Type B pancreatic cell (in vitro differentiated cells): Measurements from ENCODE around the gene OR7D2. TPM values are rescaled to one million over a fixed set of nuclear protein-coding genes. Genes with fewer than 3 reads are reported as not detected.
A peak's percentile ranks its signal among the peaks of the same experiment; 100 is the strongest.

Source experiments
- DNase-seq: peaks from one replicate; pipeline ENCODE4 v3.0.0; 2021; ENCODE audit warnings: mixed read lengths; ENCODE audit not compliant: unreplicated experiment; ENCODE audit errors: extremely low spot score
- H3K27ac Mint-ChIP-seq: 2 replicates; pipeline ENCODE4 v1.8.0; 2021; ENCODE audit warnings: mild to moderate bottlenecking, mixed read lengths
- H3K27me3 Mint-ChIP-seq: 2 replicates; pipeline ENCODE4 v1.8.0; 2021; ENCODE audit warnings: mixed read lengths
- H3K36me3 Mint-ChIP-seq: 2 replicates; pipeline ENCODE4 v1.8.0; 2021; ENCODE audit warnings: mixed read lengths
- H3K4me1 Mint-ChIP-seq: one replicate; pipeline ENCODE4 v1.8.0; 2021; ENCODE audit warnings: mixed read lengths; ENCODE audit not compliant: unreplicated experiment
- H3K4me3 Mint-ChIP-seq: 2 replicates; pipeline ENCODE4 v1.8.0; 2021; ENCODE audit warnings: mild to moderate bottlenecking, mixed read lengths
- H3K9me3 Mint-ChIP-seq: 2 replicates; pipeline ENCODE4 v1.8.0; 2021; ENCODE audit warnings: mixed read lengths
- CTCF ChIP-seq: fragments of 200-600 bp; sonication (generic); conservative IDR thresholded peaks from 2 replicates; pipeline ENCODE4 v1.5.0; 2021; ENCODE audit warnings: antibody characterized with exemption, mild to moderate bottlenecking
- total RNA-seq: library from RNA; stranded (reverse); gene quantifications from 2 replicates; pipeline ENCODE4 v1.2.1, GENCODE V29; 2021; ENCODE audit warnings: low replicate concordance

Gene OR7D2
- total RNA-seq, 1 donor from 2014 or later = 1.3 TPM

GRCh38 chr19:9144920-9145319 is 33.9 kb upstream of the OR7D2 start:
- Mint-ChIP-seq H3K27ac (no peak overlapping the region), H3K4me3 (peak overlapping the region; percentile 57), H3K36me3 (peaks cover 64% of the 10 kb centered on the region)

DNA sequence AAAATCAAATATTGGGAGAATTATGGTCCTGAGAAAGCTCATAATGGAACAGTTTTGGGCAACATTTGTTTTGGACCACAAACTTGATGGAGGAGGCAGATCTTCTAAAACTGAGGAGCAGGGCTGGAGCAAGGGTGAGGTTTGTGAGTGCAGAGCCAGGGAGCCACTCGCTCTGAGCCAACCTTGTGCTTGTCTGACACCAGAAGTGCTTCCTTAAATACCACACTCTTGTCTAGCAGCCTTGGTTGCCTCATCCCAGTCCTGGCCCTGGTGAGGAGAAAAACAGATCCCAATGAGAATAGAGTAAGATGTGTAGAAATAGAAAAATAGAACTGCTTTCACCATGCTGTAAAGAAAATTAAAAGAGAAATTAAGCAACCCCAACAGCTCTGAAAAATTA is 31.9 kb upstream of the OR7D2 start:
- H3K4me3 Mint-ChIP-seq = no peak overlapping the region

More at GRCh38 chr19:9144920-9145319, 33.9 kb upstream of the OR7D2 start:
- Mint-ChIP-seq H3K4me1 (peaks cover 11% of the 10 kb centered on the region), H3K27me3 (no peaks in the 10 kb centered on the region), H3K9me3 (peaks cover 21% of the 10 kb centered on the region)
- no peak for DNase-seq
- TF ChIP-seq CTCF = no peak

GRCh38 chr19:9148697-9149096 is 30.1 kb upstream of the OR7D2 start:
- Mint-ChIP-seq H3K27ac (no peak overlapping the region), H3K4me1 (no peaks in the 10 kb centered on the region), H3K27me3 (no peaks in the 10 kb centered on the region), H3K9me3 (peaks cover 39% of the 10 kb centered on the region), H3K36me3 (peaks cover 81% of the 10 kb centered on the region), H3K4me3 (no peak overlapping the region)
- no peak for DNase-seq
- no peak for TF ChIP-seq CTCF

More for the DNA sequence above, 31.9 kb upstream of the OR7D2 start:
- no peak for TF ChIP-seq CTCF
- Mint-ChIP-seq H3K27ac (no peak overlapping the region), H3K36me3 (peaks cover 80% of the 10 kb centered on the region), H3K27me3 (no peaks in the 10 kb centered on the region), H3K4me1 (no peaks in the 10 kb centered on the region), H3K9me3 (peaks cover 35% of the 10 kb centered on the region)
- DNase-seq = no peak

DNA sequence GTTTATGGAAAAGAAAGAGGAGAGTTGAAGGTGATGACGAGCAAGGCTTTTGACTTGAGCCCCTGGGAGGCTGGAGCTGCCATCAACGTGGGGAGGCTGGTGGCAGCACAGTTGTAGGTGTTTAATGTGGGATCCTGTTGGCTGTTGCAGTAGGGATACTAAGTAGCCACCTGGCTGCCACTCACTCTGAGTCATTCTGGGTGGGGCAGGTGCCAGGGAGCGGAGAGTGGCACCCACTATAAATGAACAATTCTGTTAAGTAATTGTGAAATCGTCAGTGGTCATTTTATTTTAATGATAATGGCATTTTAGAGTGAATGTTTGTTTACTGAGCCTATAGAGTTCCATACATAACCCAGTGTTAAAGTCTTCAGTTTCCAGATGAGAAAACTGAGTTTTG is 28.8 kb upstream of the OR7D2 start:
- H3K9me3 Mint-ChIP-seq = peaks cover 40% of the 10 kb centered on the region
- H3K4me1 Mint-ChIP-seq = no peaks in the 10 kb centered on the region
- no peak overlapping the region for H3K27ac Mint-ChIP-seq
- H3K4me3 Mint-ChIP-seq = no peak overlapping the region
- H3K36me3 Mint-ChIP-seq = peaks cover 81% of the 10 kb centered on the region
- DNase-seq = no peak
- TF ChIP-seq CTCF = no peak
- H3K27me3 Mint-ChIP-seq = no peaks in the 10 kb centered on the region

- peaks cover 82% of the 10 kb centered on the region for H3K36me3 Mint-ChIP-seq
- DNase-seq = no peak
- no peak overlapping the region for H3K4me3 Mint-ChIP-seq
- no peaks in the 10 kb centered on the region for H3K27me3 Mint-ChIP-seq
- no peak for TF ChIP-seq CTCF
- no peak overlapping the region for H3K27ac Mint-ChIP-seq
- peaks cover 36% of the 10 kb centered on the region for H3K9me3 Mint-ChIP-seq
- no peaks in the 10 kb centered on the region for H3K4me1 Mint-ChIP-seq
Measured at GRCh38 chr19:9150650-9151049, 28.1 kb upstream of the OR7D2 start.

- Mint-ChIP-seq H3K27me3 (no peaks in the 10 kb centered on the region), H3K4me1 (no peaks in the 10 kb centered on the region), H3K9me3 (peaks cover 34% of the 10 kb centered on the region), H3K36me3 (peaks cover 84% of the 10 kb centered on the region), H3K27ac (no peak overlapping the region), H3K4me3 (no peak overlapping the region)
- no peak for DNase-seq
- TF ChIP-seq CTCF = no peak
Measured at GRCh38 chr19:9151367-9151766, 27.4 kb upstream of the OR7D2 start.
